GM19239 (cell line): Measurements from ENCODE around the gene ASCC2.
A peak's percentile ranks its signal among the peaks of the same experiment; 100 is the strongest.

ENCODE experiments used
- DNase-seq: peaks from one replicate; pipeline ENCODE4 v3.0.0; 2011; ENCODE audit warnings: low spot score; ENCODE audit not compliant: insufficient read length
- FAIRE-seq: peaks from 2 replicates; lab custom pipeline; 2011; peaks lifted over from hg19 to GRCh38; lab: Jason Lieb, UNC

ASCC2 gene

GRCh38 chr22:29824677-29825076, 13.4 kb downstream of the ASCC2 start:
- no peak for DNase-seq
- no peak for FAIRE-seq

GRCh38 chr22:29821291-29822016, 16.6 kb downstream of the ASCC2 start:
- peak; percentile 42 for FAIRE-seq
- no peak for DNase-seq

GRCh38 chr22:29820961-29821290, 17.1 kb downstream of the ASCC2 start:
- DNase-seq, result no peak
- no peak for FAIRE-seq

- no peak for DNase-seq
- FAIRE-seq, result no peak
Observed at GRCh38 chr22:29819501-29819900, 18.6 kb downstream of the ASCC2 start.

- DNase-seq (no peak), FAIRE-seq (no peak)
Observed at GRCh38 chr22:29817724-29818123, 20.4 kb downstream of the ASCC2 start.

GRCh38 chr22:29816980-29817379, 21.1 kb downstream of the ASCC2 start:
- FAIRE-seq (no peak), DNase-seq (no peak)

GRCh38 chr22:29816539-29816938, 21.5 kb downstream of the ASCC2 start:
- DNase-seq (no peak), FAIRE-seq (no peak)

GRCh38 chr22:29816128-29816527, 21.9 kb downstream of the ASCC2 start:
- FAIRE-seq, result no peak

GRCh38 chr22:29815580-29815979, 22.5 kb downstream of the ASCC2 start:
- FAIRE-seq (no peak), DNase-seq (no peak)

More at GRCh38 chr22:29816128-29816527, 21.9 kb downstream of the ASCC2 start:
- DNase-seq, result no peak

- no peak for DNase-seq
- FAIRE-seq, result no peak
Observed at GRCh38 chr22:29814003-29814402, 24.1 kb downstream of the ASCC2 start.

GRCh38 chr22:29813563-29813962, 24.5 kb downstream of the ASCC2 start:
- FAIRE-seq (no peak), DNase-seq (no peak)

- DNase-seq (no peak), FAIRE-seq (no peak)
Observed at GRCh38 chr22:29813126-29813525, 24.9 kb downstream of the ASCC2 start.

- FAIRE-seq (no peak), DNase-seq (no peak)
Observed at GRCh38 chr22:29811377-29811776, 26.7 kb downstream of the ASCC2 start.

- peak; percentile 26 for FAIRE-seq
Observed at GRCh38 chr22:29810216-29810615, 27.9 kb downstream of the ASCC2 start.

GRCh38 chr22:29806196-29806595, 31.9 kb downstream of the ASCC2 start:
- FAIRE-seq (no peak), DNase-seq (no peak)

More at GRCh38 chr22:29810216-29810615, 27.9 kb downstream of the ASCC2 start:
- no peak for DNase-seq

GRCh38 chr22:29804985-29805384, 33.1 kb downstream of the ASCC2 start:
- DNase-seq (no peak), FAIRE-seq (no peak)

GRCh38 chr22:29803190-29803589, 34.9 kb downstream of the ASCC2 start:
- FAIRE-seq (no peak), DNase-seq (no peak)

GRCh38 chr22:29801796-29802195, 36.3 kb downstream of the ASCC2 start:
- FAIRE-seq (no peak), DNase-seq (no peak)

- DNase-seq (no peak), FAIRE-seq (no peak)
Observed at GRCh38 chr22:29801153-29801552, 36.9 kb downstream of the ASCC2 start.

- FAIRE-seq, result no peak
- DNase-seq, result no peak
Observed at GRCh38 chr22:29799217-29799680, 38.8 kb downstream of the ASCC2 start.

GRCh38 chr22:29798801-29799200, 39.3 kb downstream of the ASCC2 start:
- DNase-seq, result no peak
- no peak for FAIRE-seq

GRCh38 chr22:29798318-29798717, 39.8 kb downstream of the ASCC2 start:
- no peak for FAIRE-seq
- DNase-seq, result no peak
